IMR-90 (cell line): Measurements from ENCODE around the gene PCDHB12. TPM values are rescaled to one million over a fixed set of nuclear protein-coding genes. Genes with fewer than 3 reads are reported as not detected.
A peak's percentile ranks its signal among the peaks of the same experiment; 100 is the strongest.

Experiments
- ATAC-seq: fragments of 200-7000 bp; cut with Tn5 transposase; 2 replicates; pipeline ENCODE4 v1.9.1; 2020; ENCODE audit warnings: low read depth, mild to moderate bottlenecking, moderate library complexity
- BruUV-seq: library from RNA; stranded (reverse); fragments of 400-500 nt; replicated peaks from 2 replicates; lab custom pipeline; 2021; lab: Mats Ljungman, UMichigan
- CTCF ChIA-PET: fragments of 300-600 bp; formaldehyde crosslinking; extraction: SDS; loops from one replicate; lab custom pipeline; 2021; ENCODE audit warnings: antibody characterized with exemption; lab: Yijun Ruan, JAX
- POLR2A ChIA-PET: fragments of 300-600 bp; sonication (Branson Sonifier 250); formaldehyde crosslinking; loops from one replicate; lab custom pipeline; 2022; ENCODE audit warnings: antibody characterized with exemption; ENCODE audit not compliant: unreplicated experiment; lab: Charles Lee
- DNase-seq: peaks from one replicate; pipeline ENCODE4 v3.0.0; 2013
- H2AFZ ChIP-seq: replicated peaks from 2 replicates; pipeline ENCODE3; 2013; ENCODE audit warnings: low read length, mild to moderate bottlenecking; ENCODE audit not compliant: poor library complexity
- H2AK5ac ChIP-seq: 2 replicates; pipeline ENCODE4 v1.6.1; 2013; ENCODE audit warnings: low read depth, low read length, inconsistent platforms
- H2AK9ac ChIP-seq: replicated peaks from 2 replicates; pipeline ENCODE3; 2013; ENCODE audit warnings: mild to moderate bottlenecking, low read depth, low read length, moderate library complexity; ENCODE audit not compliant: poor library complexity
- H2BK120ac ChIP-seq: 2 replicates; pipeline ENCODE4 v1.6.1; 2013; ENCODE audit warnings: low read depth, low read length, inconsistent platforms
- H2BK15ac ChIP-seq: 3 replicates; pipeline ENCODE4 v1.6.1; 2013; ENCODE audit warnings: low read depth, low read length, inconsistent platforms
- H2BK20ac ChIP-seq: 2 replicates; pipeline ENCODE4 v1.6.1; 2013; ENCODE audit warnings: low read depth, mild to moderate bottlenecking, inconsistent platforms, low read length, moderate library complexity
- H2BK5ac ChIP-seq: 2 replicates; pipeline ENCODE4 v1.6.1; 2013; ENCODE audit warnings: mild to moderate bottlenecking, low read depth, low read length, inconsistent platforms; ENCODE audit not compliant: poor library complexity, severe bottlenecking
- H3K14ac ChIP-seq: replicated peaks from 2 replicates; pipeline ENCODE4 v1.6.1; 2013; ENCODE audit warnings: low read depth, low read length, inconsistent platforms
- H3K18ac ChIP-seq: 2 replicates; pipeline ENCODE4 v1.6.1; 2013; ENCODE audit warnings: low read depth, low read length, control low read depth
- H3K23ac ChIP-seq: 2 replicates; pipeline ENCODE4 v1.6.1; 2013; ENCODE audit warnings: low read depth, low read length, inconsistent platforms
- H3K27ac ChIP-seq: 2 replicates; pipeline ENCODE4 v1.5.1; 2013; ENCODE audit warnings: mild to moderate bottlenecking, control low read depth, low read length; ENCODE audit not compliant: insufficient read depth
- H3K27me3 ChIP-seq: 2 replicates; pipeline ENCODE4 v1.6.1; 2013; ENCODE audit warnings: low read length; ENCODE audit not compliant: control insufficient read depth, insufficient read depth
- H3K36me3 ChIP-seq: 2 replicates; pipeline ENCODE4 v1.6.1; 2013; ENCODE audit warnings: low read length, mixed read lengths; ENCODE audit not compliant: control insufficient read depth, insufficient read depth
- H3K4ac ChIP-seq: 2 replicates; pipeline ENCODE4 v1.6.1; 2013; ENCODE audit warnings: low read depth, low read length, inconsistent platforms
- H3K4me1 ChIP-seq: 2 replicates; pipeline ENCODE4 v1.6.1; 2013; ENCODE audit warnings: low read length, mixed read lengths; ENCODE audit not compliant: control insufficient read depth, insufficient read depth
- H3K4me2 ChIP-seq: 2 replicates; pipeline ENCODE4 v1.6.1; 2013; ENCODE audit warnings: low read depth, mild to moderate bottlenecking, control low read depth, low read length, moderate library complexity
- H3K4me3 ChIP-seq: 2 replicates; pipeline ENCODE4 v1.5.1; 2013; ENCODE audit warnings: low read depth, mild to moderate bottlenecking, control low read depth, low read length, moderate library complexity; ENCODE audit not compliant: insufficient read depth
- H3K56ac ChIP-seq: 2 replicates; pipeline ENCODE4 v1.6.1; 2013; ENCODE audit warnings: low read length, inconsistent platforms; ENCODE audit not compliant: insufficient read depth; ENCODE audit errors: extremely low read depth
- H3K79me1 ChIP-seq, 2 experiments: 2 replicates each; pipeline ENCODE4 v1.6.1; 2013; ENCODE audit warnings: low read length in 2 of 2, inconsistent platforms in 1 of 2, low read depth in 1 of 2
- H3K9ac ChIP-seq: 2 replicates; pipeline ENCODE4 v1.6.1; 2013; ENCODE audit warnings: low read depth, low read length, control low read depth
- H3K9me1 ChIP-seq: 2 replicates; pipeline ENCODE4 v1.6.1; 2013; ENCODE audit warnings: low read length, inconsistent platforms; ENCODE audit not compliant: insufficient read depth
- H3K9me3 ChIP-seq: 2 replicates; pipeline ENCODE4 v1.6.1; 2013; ENCODE audit warnings: low read length; ENCODE audit not compliant: control insufficient read depth, insufficient read depth
- H4K20me1 ChIP-seq: 2 replicates; pipeline ENCODE4 v1.6.1; 2013; ENCODE audit warnings: low read length, inconsistent platforms; ENCODE audit not compliant: insufficient read depth
- H4K5ac ChIP-seq: 2 replicates; pipeline ENCODE4 v1.6.1; 2013; ENCODE audit warnings: mild to moderate bottlenecking, low read depth, low read length, control low read depth
- H4K8ac ChIP-seq, 2 experiments: 2 replicates each; pipeline ENCODE4 v1.6.1; 2013; ENCODE audit warnings: low read depth in 2 of 2, low read length in 2 of 2, control low read depth in 1 of 2, inconsistent platforms in 1 of 2
- H4K91ac ChIP-seq: 2 replicates; pipeline ENCODE4 v1.6.1; 2013; ENCODE audit warnings: low read depth, low read length, inconsistent platforms; ENCODE audit not compliant: insufficient read depth
- BHLHE40 ChIP-seq: fragments of 150-350 bp; IDR thresholded peaks from 2 replicates; pipeline ENCODE4 v1.6.1; 2016; ENCODE audit warnings: mild to moderate bottlenecking, low read depth, low read length
- CEBPB ChIP-seq: IDR thresholded peaks from 2 replicates; pipeline ENCODE4 v1.6.1; 2012; ENCODE audit warnings: low read depth, low read length, improper control_type of control experiment
- CHD1 ChIP-seq: IDR thresholded peaks from 2 replicates; pipeline ENCODE4 v1.6.1; 2012; ENCODE audit warnings: low read depth, low read length, improper control_type of control experiment
- CTCF ChIP-seq: conservative IDR thresholded peaks from 2 replicates; pipeline ENCODE4 v1.5.1; 2012; ENCODE audit warnings: mild to moderate bottlenecking, low read depth, low read length, improper control_type of control experiment
- ELK1 ChIP-seq: fragments of 150-350 bp; IDR thresholded peaks from 2 replicates; pipeline ENCODE4 v1.6.1; 2016; ENCODE audit warnings: low read depth, mild to moderate bottlenecking, low read length, moderate library complexity, borderline replicate concordance
- FOS ChIP-seq: fragments of 150-350 bp; IDR thresholded peaks from 2 replicates; pipeline ENCODE4 v1.6.1; 2016; ENCODE audit warnings: low read depth, low read length
- MAFK ChIP-seq: IDR thresholded peaks from 2 replicates; pipeline ENCODE4 v1.6.1; 2012; ENCODE audit warnings: low read depth, low read length, improper control_type of control experiment
- MAZ ChIP-seq: IDR thresholded peaks from 2 replicates; pipeline ENCODE4 v1.6.1; 2012; ENCODE audit warnings: low read depth, mild to moderate bottlenecking, low read length, improper control_type of control experiment, moderate library complexity, borderline replicate concordance
- MXI1 ChIP-seq: IDR thresholded peaks from 2 replicates; pipeline ENCODE4 v1.6.1; 2012; ENCODE audit warnings: low read depth, mild to moderate bottlenecking, low read length, moderate library complexity, borderline replicate concordance
- NFE2L2 ChIP-seq: fragments of 150-350 bp; IDR thresholded peaks from 2 replicates; pipeline ENCODE4 v1.6.1; 2016; ENCODE audit warnings: low read depth, mild to moderate bottlenecking, low read length
- POLR2A ChIP-seq: IDR thresholded peaks from 2 replicates; pipeline ENCODE4 v1.6.1; 2012; ENCODE audit warnings: mild to moderate bottlenecking, low read depth, low read length
- RAD21 ChIP-seq: IDR thresholded peaks from 2 replicates; pipeline ENCODE4 v1.6.1; 2012; ENCODE audit warnings: low read length, improper control_type of control experiment
- RCOR1 ChIP-seq: IDR thresholded peaks from 2 replicates; pipeline ENCODE4 v1.6.1; 2012; ENCODE audit warnings: mild to moderate bottlenecking, low read length, improper control_type of control experiment; ENCODE audit not compliant: insufficient replicate concordance
- RFX5 ChIP-seq: IDR thresholded peaks from 2 replicates; pipeline ENCODE4 v1.8.0; 2012; ENCODE audit warnings: low read depth, mild to moderate bottlenecking, low read length, moderate library complexity
- SMC3 ChIP-seq: fragments of 150-350 bp; IDR thresholded peaks from 2 replicates; pipeline ENCODE4 v1.6.1; 2016; ENCODE audit warnings: low read depth, mild to moderate bottlenecking, antibody characterized with exemption, low read length, moderate library complexity
- USF2 ChIP-seq: fragments of 150-350 bp; IDR thresholded peaks from 2 replicates; pipeline ENCODE4 v1.6.1; 2017; ENCODE audit warnings: mild to moderate bottlenecking, antibody characterized with exemption, low read length, low read depth
- WGBS, 2 experiments: methylation state at CpG; one replicate each; pipeline versions ENCODE4 v1.1.5 to v1.1.7; 2013; ENCODE audit warnings: missing lambda C conversion rate in 2 of 2; ENCODE audit not compliant: insufficient read length in 1 of 2; ENCODE audit errors: extremely low coverage in 2 of 2; 5-methylcytosine and 5-hydroxymethylcytosine counted together
- dilution Hi-C: fragments of 300-500 bp; cut with HindIII; formaldehyde crosslinking; loops from one replicate; pipeline ENCODE4 v1.14.3; 2018; ENCODE audit warnings: low sequenced_read_pairs; ENCODE audit not compliant: unreplicated experiment
- in situ Hi-C: fragments of 300-500 bp; cut with MboI; formaldehyde crosslinking; loops from 3 replicates; pipeline ENCODE4 v1.14.3; 2019; ENCODE audit warnings: low sequenced_read_pairs, inconsistent platforms, mixed read lengths
- intact Hi-C: fragments of 100-400 bp; cut with micrococcal nuclease; formaldehyde crosslinking; loops from 2 replicates; pipeline ENCODE4 v1.10.0; 2022
- polyA plus RNA-seq, 3 experiments: library from polyadenylated mRNA; depleted of rRNA; stranded (reverse); fragments of >200 nt; gene quantifications; 2 replicates each; pipeline ENCODE4 v1.2.3, GENCODE V29; 2012; ENCODE audit warnings: low replicate concordance in 1 of 3
- total RNA-seq: library from RNA; depleted of rRNA; stranded (reverse); fragments of >200 nt; gene quantifications from 2 replicates; pipeline ENCODE4 v1.2.3, GENCODE V29; 2012

PCDHB12 gene
- total and polyA plus RNA-seq, 2 of the 4 experiments (the other 2 are of a cell fraction): 0.09 to 0.18 TPM

GRCh38 chr5:141192110-141192725 lies 16.3 kb upstream of the PCDHB12 start, which contains the start of gene PCDHB10:
TSS of gene PCDHB10 (plus strand) at chr5:141192353. CDS start at chr5:141192553, 200 bp downstream.
- ChIA-PET CTCF (interaction anchor here (0.7 kb wide), 1 partner anchor 371 kb away, joined by 3 read pairs; no protein-coding TSS in a partner anchor), POLR2A (no interaction called here)
- H3K9me3 ChIP-seq: peaks cover 10% of the 10 kb centered on the region; the same call in 1 of the 2 replicates
- H3K27ac ChIP-seq: no peak within 1 kb of the TSS
- ATAC-seq (peak; percentile 59; the same call in 1 of the 2 replicates), DNase-seq (peak; percentile 5)
- no peak within 1 kb of the TSS for H4K91ac ChIP-seq
- no peak within 1 kb of the TSS for H4K5ac ChIP-seq
- BruUV-seq: no TSS peak
- dilution Hi-C loops: no loop called here
- WGBS, 2 experiments: 0% methylated on average over 4 of the region's 10 CpGs; no CpG with 5 or more reads in 1 of the 2 experiments
- no peaks in the 10 kb centered on the region for H3K27me3 ChIP-seq
- peak within 1 kb of the TSS; percentile 75 for H3K9ac ChIP-seq
- no peak within 1 kb of the TSS for H3K4ac ChIP-seq
- no peak within 1 kb of the TSS for H3K14ac ChIP-seq
- no peak within 1 kb of the TSS for H3K18ac ChIP-seq
- H3K4me1 ChIP-seq: no peaks in the 10 kb centered on the region
- no peak within 1 kb of the TSS for H4K8ac ChIP-seq
- no peak within 1 kb of the TSS for H2AK9ac ChIP-seq
- peak within 1 kb of the TSS; percentile 88 for H3K4me2 ChIP-seq
- H3K56ac ChIP-seq: no peak within 1 kb of the TSS
- H3K23ac ChIP-seq: no peak within 1 kb of the TSS
- H2BK20ac ChIP-seq: no peak within 1 kb of the TSS
- no peak within 1 kb of the TSS for H2AK5ac ChIP-seq
- no peaks in the 10 kb centered on the region for H4K20me1 ChIP-seq
- H3K9me1 ChIP-seq: no peaks in the 10 kb centered on the region
- no peaks in the 10 kb centered on the region for H3K36me3 ChIP-seq
- no peaks in the 10 kb centered on the region for H3K79me1 ChIP-seq
- no peak within 1 kb of the TSS for H2BK15ac ChIP-seq
- H3K4me3 ChIP-seq: peak within 1 kb of the TSS; percentile 58
- TF ChIP-seq SMC3 (no peak), RCOR1 (no peak), ELK1 (no peak), RAD21 (peak; percentile 22; the same call in 1 of the 2 replicates), MAFK (no peak), MXI1 (no peak), CTCF (peak; percentile 35), CEBPB (no peak), USF2 (no peak), NFE2L2 (no peak), BHLHE40 (no peak), POLR2A (no peak), MAZ (no peak), FOS (no peak), RFX5 (no peak), CHD1 (no peak)
- H2BK5ac ChIP-seq: no peak within 1 kb of the TSS
- no peak within 1 kb of the TSS for H2BK120ac ChIP-seq
- intact Hi-C loops: no loop called here
- in situ Hi-C loops: no loop called here
- H2AFZ ChIP-seq: no peak within 1 kb of the TSS
